ENCODE data around the gene CNKSR1. TPM values are rescaled to one million over a fixed set of nuclear protein-coding genes. Genes with fewer than 3 reads are reported as not detected.

Gene CNKSR1
- total and polyA plus RNA-seq, 2 of the 4 experiments (the other 2 are of a cell fraction): 0.43 TPM; not detected in 1

GRCh38 chr1:26221094-26221493 lies 43.8 kb downstream of the CNKSR1 start:
- no peak overlapping the region for H2AK5ac ChIP-seq (ENCODE audit: low read depth, low read length)
- H3K27ac ChIP-seq (ENCODE audit: insufficient read depth, low read length): no peak overlapping the region
- H2BK120ac ChIP-seq (ENCODE audit: low read depth, low read length): no peak overlapping the region
- no peak overlapping the region for H2AK9ac ChIP-seq (replicated peaks; ENCODE audit: low read depth, low read length, poor library complexity)
- in situ Hi-C loops (cut with MboI; ENCODE audit: low sequenced_read_pairs) (no loop called here), dilution Hi-C loops (cut with HindIII; ENCODE audit: low sequenced_read_pairs, unreplicated experiment) (no loop called here), intact Hi-C loops (cut with micrococcal nuclease) (no loop called here)
- ChIA-PET CTCF (no interaction called here), POLR2A (ENCODE audit: unreplicated experiment) (no interaction called here)
- H2BK20ac ChIP-seq (ENCODE audit: low read depth, low read length): no peak overlapping the region
- no peak overlapping the region for H2BK15ac ChIP-seq (ENCODE audit: low read depth, low read length)
- no peaks in the 10 kb centered on the region; the same call in 1 of the 2 replicates for H3K9me1 ChIP-seq (ENCODE audit: insufficient read depth, low read length)
- no peak overlapping the region for H3K4me3 ChIP-seq (ENCODE audit: insufficient read depth, low read depth, low read length)
- H3K4me1 ChIP-seq (ENCODE audit: control insufficient read depth, insufficient read depth, low read length): no peaks in the 10 kb centered on the region
- H4K91ac ChIP-seq (ENCODE audit: insufficient read depth, low read depth, low read length): no peak overlapping the region
- no CpG with 5 or more reads among the region's 2 CpGs for WGBS, 2 experiments (ENCODE audit: extremely low coverage in 2 of 2, insufficient read length in 1 of 2)
- H3K9me3 ChIP-seq (ENCODE audit: control insufficient read depth, insufficient read depth, low read length): no peaks in the 10 kb centered on the region
- TF ChIP-seq FOS (IDR thresholded peaks at IDR 0.05; ENCODE audit: low read depth, low read length) (no peak), ELK1 (IDR thresholded peaks at IDR 0.05; ENCODE audit: borderline replicate concordance, low read depth, low read length) (no peak), POLR2A (IDR thresholded peaks at IDR 0.05; ENCODE audit: low read depth, low read length) (no peak), MXI1 (IDR thresholded peaks at IDR 0.05; ENCODE audit: borderline replicate concordance, low read depth, low read length) (no peak), CTCF (conservative IDR thresholded peaks at IDR 0.05; ENCODE audit: low read depth, low read length) (no peak), MAFK (IDR thresholded peaks at IDR 0.05; ENCODE audit: low read depth, low read length) (no peak), RFX5 (IDR thresholded peaks at IDR 0.05; ENCODE audit: low read depth, low read length) (no peak), CHD1 (IDR thresholded peaks at IDR 0.05; ENCODE audit: low read depth, low read length) (no peak), SMC3 (IDR thresholded peaks at IDR 0.05; ENCODE audit: low read depth, low read length) (no peak), USF2 (IDR thresholded peaks at IDR 0.05; ENCODE audit: low read depth, low read length) (no peak), RAD21 (IDR thresholded peaks at IDR 0.05; ENCODE audit: low read length) (no peak), MAZ (IDR thresholded peaks at IDR 0.05; ENCODE audit: borderline replicate concordance, low read depth, low read length) (no peak), NFE2L2 (IDR thresholded peaks at IDR 0.05; ENCODE audit: low read depth, low read length) (no peak), CEBPB (IDR thresholded peaks at IDR 0.05; ENCODE audit: low read depth, low read length) (no peak), RCOR1 (IDR thresholded peaks at IDR 0.05; ENCODE audit: insufficient replicate concordance, low read length) (no peak), BHLHE40 (IDR thresholded peaks at IDR 0.05; ENCODE audit: low read depth, low read length) (no peak)
- H2AFZ ChIP-seq (replicated peaks; ENCODE audit: low read length, poor library complexity): no peak overlapping the region
- no peak overlapping the region for H3K18ac ChIP-seq (ENCODE audit: low read depth, low read length)
- no peaks in the 10 kb centered on the region for H3K79me1 ChIP-seq (ENCODE audit: low read depth in 1 of 2, low read length in 2 of 2)
- BruUV-seq (replicated peaks): no TSS peak
- H4K8ac ChIP-seq (ENCODE audit: low read depth in 2 of 2, low read length in 2 of 2): no peak overlapping the region
- H3K27me3 ChIP-seq (ENCODE audit: control insufficient read depth, insufficient read depth, low read length): peaks cover 44% of the 10 kb centered on the region
- H3K4me2 ChIP-seq (ENCODE audit: low read depth, low read length): no peak overlapping the region
- ATAC-seq (ENCODE audit: low read depth) (no peak), DNase-seq (no peak)
- no peak overlapping the region for H4K5ac ChIP-seq (ENCODE audit: low read depth, low read length)
- H3K14ac ChIP-seq (replicated peaks; ENCODE audit: low read depth, low read length): no peak overlapping the region
- H3K23ac ChIP-seq (ENCODE audit: low read depth, low read length): no peak overlapping the region
- no peak overlapping the region for H2BK5ac ChIP-seq (ENCODE audit: low read depth, low read length, poor library complexity, severe bottlenecking)
- H3K9ac ChIP-seq (ENCODE audit: low read depth, low read length): no peak overlapping the region
- H3K36me3 ChIP-seq (ENCODE audit: control insufficient read depth, insufficient read depth, low read length): no peaks in the 10 kb centered on the region
- no peak overlapping the region for H3K56ac ChIP-seq (ENCODE audit: extremely low read depth, insufficient read depth, low read length)
- no peaks in the 10 kb centered on the region for H4K20me1 ChIP-seq (ENCODE audit: insufficient read depth, low read length)
- no peak overlapping the region for H3K4ac ChIP-seq (ENCODE audit: low read depth, low read length)

All from IMR-90 (cell line).